ENCODE measurements around the gene ACSS3.
"Not testable (repeated sequence)": the region's sequence is repeated elsewhere in the genome, so short reads cannot be mapped to it uniquely, and the experiment has no call there.

ACSS3 gene

DNA sequence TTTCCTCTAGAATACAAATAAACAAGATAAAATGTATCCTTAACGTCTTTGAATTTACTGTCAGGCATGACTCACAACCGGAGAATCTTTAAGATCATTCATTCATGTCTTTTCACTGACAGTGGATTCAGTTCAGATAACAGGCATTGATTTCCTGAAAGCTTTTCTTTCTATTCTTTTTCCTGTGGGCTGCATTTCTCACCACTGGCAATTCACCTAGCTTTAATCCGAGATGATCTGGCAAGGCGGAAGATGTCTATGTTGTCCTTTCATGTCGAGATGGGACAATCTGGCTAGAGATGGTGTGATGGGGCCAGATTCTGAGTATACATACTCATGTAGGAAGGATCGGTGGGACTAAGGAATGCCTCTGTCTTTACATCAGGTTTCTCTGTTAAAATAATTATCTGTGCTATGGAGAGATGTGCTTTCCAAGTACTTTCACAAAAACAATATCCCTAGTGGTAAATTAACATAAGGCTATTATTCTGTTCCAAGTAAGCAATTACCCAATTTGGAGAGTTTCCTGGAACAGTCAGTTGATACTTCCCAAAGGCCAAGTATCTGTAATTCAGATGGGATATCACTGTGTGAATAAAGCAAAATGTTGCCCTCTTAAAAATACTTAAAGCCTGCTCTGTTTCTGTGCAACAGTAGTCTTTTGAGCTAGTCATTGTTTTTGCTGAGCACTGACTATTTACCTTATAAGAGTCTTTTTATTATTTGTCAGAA lies 17.8 kb downstream of the ACSS3 start:
- DNase-seq: no peak

GRCh38 chr12:81105687-81106086 lies 27.8 kb downstream of the ACSS3 start:
- no peak for DNase-seq

GRCh38 chr12:81114226-81114625 lies 36.3 kb downstream of the ACSS3 start:
- no peak for DNase-seq

DNA sequence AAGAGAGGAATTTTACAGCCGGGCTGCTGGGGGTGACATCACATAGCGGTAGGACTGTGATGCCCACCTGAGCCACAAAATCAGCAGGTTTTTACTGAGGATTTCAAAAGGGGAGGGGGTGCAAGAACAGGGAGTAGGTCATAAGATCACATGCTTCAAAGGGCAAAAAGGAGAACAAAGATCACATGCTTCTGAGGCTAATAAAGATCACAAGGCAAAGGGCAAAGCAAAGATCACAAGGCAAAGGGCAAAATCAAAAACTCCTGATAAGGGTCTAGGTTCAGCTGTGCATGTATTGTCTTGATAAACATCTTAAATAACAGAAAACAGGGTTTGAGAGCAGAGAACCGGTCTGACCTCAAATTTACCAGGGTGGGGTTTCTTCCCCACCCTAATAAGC lies 41.2 kb downstream of the ACSS3 start:
- DNase-seq: not testable (repeated sequence)

DNA sequence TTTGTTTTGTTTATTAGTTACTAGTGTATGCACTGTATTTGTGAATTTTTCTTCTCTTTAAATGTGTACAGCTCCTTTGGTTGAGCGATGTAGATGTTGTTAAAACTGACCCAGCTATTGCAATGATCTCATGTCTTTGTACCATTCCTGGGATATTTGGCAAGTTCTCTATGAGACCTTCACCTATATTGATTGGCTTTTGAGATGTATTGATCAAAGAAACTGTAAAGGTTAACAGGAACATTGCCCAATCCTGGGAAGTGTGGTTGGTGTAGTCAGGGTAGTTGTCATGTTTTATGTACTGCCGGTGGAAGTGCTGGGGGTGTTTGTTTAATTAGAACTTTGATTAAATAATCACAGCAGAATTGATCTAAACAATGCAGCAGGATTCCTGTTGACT lies 43.1 kb downstream of the ACSS3 start:
- no peak for DNase-seq

- DNase-seq: no peak
These were observed 45.7 kb downstream of the ACSS3 start for GRCh38 chr12:81123611-81124010.

DNA sequence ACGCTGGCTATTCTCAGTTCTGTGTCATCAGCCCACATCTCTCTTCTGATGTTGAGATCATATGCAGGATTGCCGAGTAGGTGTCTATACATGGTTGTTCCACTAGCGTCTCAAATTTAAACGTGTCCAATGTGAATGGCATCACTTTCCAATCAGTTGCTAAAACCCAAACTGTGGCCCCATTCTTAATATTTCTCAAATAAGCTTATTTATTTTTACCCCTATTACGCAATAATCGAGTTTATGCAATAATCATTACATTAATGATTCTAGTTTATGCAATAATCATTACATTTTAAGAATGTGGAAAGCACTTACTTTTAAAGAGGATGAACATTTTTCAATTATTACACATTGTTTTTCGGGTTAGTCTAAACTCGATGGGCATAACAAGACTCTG lies 47.8 kb downstream of the ACSS3 start:
- DNase-seq: no peak

- DNase-seq: no peak
These were observed 51.2 kb downstream of the ACSS3 start for GRCh38 chr12:81128930-81129554.

GRCh38 chr12:81136519-81136918 lies 58.6 kb downstream of the ACSS3 start:
- no peak for DNase-seq

DNA sequence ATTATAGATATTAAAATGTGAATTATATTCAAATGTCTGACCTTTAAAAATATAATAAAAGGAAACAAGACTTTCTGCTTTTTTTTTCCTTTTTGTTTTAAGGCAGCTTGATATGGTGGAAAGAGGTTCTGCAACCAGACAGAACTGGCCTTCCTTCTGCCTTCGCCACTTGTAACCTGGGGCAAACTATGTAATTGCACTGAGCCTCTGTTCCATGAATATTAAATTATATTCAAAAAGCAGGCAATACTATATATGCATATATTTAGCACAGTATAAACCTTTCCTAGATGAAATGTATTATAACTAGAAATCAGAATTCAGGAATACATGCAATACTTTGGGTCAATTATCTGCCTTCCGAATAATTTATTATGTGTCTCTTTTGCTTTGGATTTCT lies 59.9 kb downstream of the ACSS3 start:
- no peak for DNase-seq

- DNase-seq: no peak
These were observed 63.3 kb downstream of the ACSS3 start for GRCh38 chr12:81141217-81141616.

DNA sequence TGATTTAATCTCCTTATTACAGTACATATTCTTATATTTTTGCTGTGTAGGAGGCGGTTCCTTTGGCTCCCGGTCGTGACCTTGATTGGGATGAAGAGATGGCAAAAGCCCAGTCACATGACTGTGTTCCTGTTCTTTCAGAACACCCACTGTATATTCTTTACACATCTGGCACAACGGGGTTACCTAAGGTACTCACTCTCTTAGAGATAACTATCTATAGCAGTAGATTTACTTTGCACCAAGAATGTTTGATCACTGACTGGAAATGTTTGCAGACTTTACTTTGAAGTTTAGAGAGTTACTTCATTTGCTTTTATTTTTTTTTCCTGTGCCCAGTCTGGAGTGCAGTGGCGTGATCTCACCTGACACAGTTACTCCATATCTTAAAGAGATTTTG lies 65.2 kb downstream of the ACSS3 start:
- no peak for DNase-seq

DNA sequence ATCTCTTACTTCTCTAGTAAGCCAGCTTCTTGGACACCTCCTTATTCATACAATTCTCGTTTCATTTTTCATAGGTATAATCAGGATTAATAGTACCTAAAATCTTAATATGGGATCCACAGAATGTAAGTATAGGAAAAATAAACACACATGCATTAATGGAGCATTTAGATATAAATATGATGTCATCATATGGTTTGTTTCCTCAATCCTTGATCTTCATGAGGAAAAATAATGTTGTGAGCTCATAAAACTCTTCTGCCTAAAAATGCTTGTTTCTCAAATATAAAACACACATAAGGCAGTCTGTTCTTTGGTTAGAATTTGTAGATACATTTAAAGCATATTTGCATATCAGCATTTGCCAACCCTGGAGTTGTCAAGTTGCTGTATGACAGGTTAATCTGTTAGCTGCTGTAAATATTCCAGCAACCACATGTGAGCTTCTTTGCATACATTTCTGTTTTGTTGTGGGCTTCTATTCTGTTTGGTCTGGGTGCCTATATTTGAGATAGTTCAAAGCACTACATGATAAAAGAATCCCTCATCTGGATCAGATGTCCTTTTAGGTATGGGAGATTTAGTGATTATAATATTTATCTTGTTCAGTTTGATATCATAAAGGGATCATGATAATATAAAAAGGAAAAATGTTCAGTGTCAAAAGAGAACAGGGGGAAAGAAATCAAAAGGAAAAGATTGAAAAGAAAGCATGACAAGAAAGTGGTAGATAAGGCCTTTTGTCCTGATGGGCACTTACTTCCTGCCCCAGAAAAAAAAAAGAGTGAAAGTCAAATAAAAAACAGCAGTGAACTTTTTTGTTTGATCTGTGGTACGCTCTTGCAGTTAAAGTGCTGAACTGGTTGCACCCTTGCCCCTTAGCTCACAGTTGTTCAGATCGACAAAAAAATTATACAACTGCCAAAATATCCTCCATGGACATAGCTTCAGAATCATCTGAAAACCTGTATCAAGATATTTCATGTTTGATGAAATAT lies 68.6 kb downstream of the ACSS3 start:
- DNase-seq: no peak

GRCh38 chr12:81147292-81147919 lies 69.5 kb downstream of the ACSS3 start:
- DNase-seq: no peak

DNA sequence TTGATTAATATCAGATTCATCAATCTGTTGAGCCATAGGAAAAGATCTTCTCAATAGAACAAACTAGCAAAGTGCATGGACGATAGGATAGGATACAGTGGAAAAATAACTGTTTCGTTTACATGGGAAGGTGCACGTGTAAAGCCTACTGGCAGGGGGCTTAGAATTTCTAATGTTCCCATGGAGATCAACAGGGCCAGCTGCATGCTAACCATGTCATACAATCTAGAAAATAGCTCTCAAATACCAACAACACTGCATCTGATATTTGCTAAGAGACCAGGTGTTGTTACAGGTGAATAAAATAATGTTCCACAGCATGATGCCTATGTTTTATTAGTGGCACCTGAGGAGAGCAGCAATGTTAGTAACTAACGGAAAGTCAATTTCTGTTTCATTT lies 72.5 kb downstream of the ACSS3 start:
- no peak for DNase-seq

- no peak for DNase-seq
These were observed 82.0 kb downstream of the ACSS3 start for GRCh38 chr12:81159856-81160255.

GRCh38 chr12:81161680-81162079 lies 83.8 kb downstream of the ACSS3 start:
- no peak for DNase-seq

DNA sequence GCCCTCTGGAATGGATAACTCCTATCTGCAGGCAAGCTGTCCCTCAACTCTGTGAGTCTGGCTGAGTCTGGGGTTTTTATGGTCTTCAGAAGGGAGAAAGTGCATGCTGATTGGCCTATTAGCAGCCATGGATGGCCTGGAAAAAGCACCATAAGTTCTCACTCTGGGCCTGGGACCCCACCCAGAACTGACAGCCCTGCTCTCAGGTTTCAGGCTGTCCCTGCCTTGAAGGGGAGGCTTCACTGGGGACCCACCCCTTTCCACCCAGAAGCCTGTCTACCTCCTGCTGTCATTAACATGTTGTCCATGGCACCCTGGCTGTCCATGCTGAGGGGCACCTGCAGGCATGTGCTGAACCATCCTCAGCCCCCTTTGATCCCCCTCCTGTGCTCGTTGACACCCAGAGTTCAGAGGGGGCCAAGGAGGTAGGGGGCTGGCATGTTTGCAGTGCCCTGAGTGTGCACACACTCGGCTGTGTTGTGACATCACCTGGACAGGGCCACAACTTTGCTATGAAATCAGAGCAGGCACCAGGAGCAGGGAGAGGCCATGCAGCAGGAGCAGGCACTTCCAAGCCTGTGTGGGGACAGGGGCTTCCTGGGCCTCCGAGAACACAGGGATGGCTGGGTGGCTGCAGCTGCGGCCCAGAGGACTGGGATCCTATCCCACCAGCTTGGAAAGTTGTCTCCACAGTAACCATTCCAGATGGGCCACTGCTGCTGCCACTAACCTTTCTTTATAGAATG lies 84.7 kb downstream of the ACSS3 start:
- no peak for DNase-seq

DNA sequence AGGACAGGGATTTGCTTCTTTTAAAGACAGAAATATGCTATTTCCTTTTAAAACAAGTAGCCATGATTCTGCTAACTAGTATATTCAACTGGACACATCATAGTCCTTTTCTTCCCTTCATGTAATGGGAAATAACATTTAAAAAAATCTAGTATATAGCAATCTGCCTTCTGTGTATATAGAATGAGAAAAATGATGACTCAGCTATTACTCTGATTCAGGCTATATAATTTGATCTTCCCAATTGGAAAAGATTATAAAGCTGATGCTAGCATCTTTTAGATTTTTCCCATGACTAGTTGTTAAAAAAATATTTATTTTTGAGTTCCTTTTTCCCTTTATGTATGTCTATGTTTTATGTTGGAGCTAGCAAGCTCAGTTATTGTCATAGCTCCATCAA lies 86.9 kb downstream of the ACSS3 start:
- no peak for DNase-seq

DNA sequence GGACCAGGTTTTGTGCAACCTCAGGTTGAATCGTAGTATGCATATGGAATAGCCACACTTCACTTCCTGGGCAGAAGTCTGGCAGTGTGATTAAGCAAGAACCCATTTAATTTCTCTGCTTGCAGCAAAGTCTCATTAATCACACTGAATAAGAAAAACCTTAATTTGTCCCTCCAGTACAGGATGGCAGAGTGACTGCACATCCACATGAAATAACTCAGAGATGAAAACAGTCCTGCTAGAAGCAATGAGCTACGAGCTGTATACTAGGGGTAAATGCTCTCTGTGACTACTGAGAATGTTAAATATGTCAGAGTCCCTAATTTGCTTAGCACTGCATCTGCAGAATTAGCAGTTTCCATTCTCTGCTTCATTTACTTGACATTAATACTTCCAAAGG lies 88.9 kb downstream of the ACSS3 start:
- DNase-seq: no peak

- no peak for DNase-seq
These were observed 89.8 kb downstream of the ACSS3 start for GRCh38 chr12:81167694-81168093.

GRCh38 chr12:81168445-81168844 lies 90.6 kb downstream of the ACSS3 start:
- DNase-seq: no peak
